Activated CD4-positive, alpha-beta T cell treated with anti-CD3 and anti-CD28 coated beads, Interleukin-2, amount 50 U/mL, for 24 hours (primary cell): ENCODE measurements around the gene C1orf232.

ENCODE experiments used
- DNase-seq, 2 donors: peaks; one replicate each; pipeline ENCODE4 v3.0.0-alpha.2; 2020; ENCODE audit warnings: low read depth in 1 of 2, low spot score in 1 of 2

The C1orf232 gene

GRCh38 chr1:26168410-26169197 is at the start of gene C1orf232:
C1orf232 (minus strand) TSS chr1:26168963; CDS start chr1:26168499, 464 bp downstream.
- DNase-seq: no peak

- DNase-seq: no peak
These were observed 46.5 kb upstream of the C1orf232 start for GRCh38 chr1:26215246-26215645.

GRCh38 chr1:26213335-26213905 is 44.7 kb upstream of the C1orf232 start:
- DNase-seq: no peak

- no peak for DNase-seq
These were observed 44.0 kb upstream of the C1orf232 start for GRCh38 chr1:26212726-26213125.

GRCh38 chr1:26210147-26210870 is 41.5 kb upstream of the C1orf232 start:
- no peak for DNase-seq

- no peak for DNase-seq
These were observed 35.0 kb upstream of the C1orf232 start for GRCh38 chr1:26203642-26204318.

- no peak for DNase-seq
These were observed 31.6 kb upstream of the C1orf232 start for GRCh38 chr1:26200413-26200812.

- no peak for DNase-seq
These were observed 29.1 kb upstream of the C1orf232 start for GRCh38 chr1:26197813-26198212.

- DNase-seq: no peak
These were observed 28.5 kb upstream of the C1orf232 start for GRCh38 chr1:26197301-26197700.

- no peak for DNase-seq
These were observed 27.0 kb upstream of the C1orf232 start for GRCh38 chr1:26195805-26196204.

- DNase-seq: no peak
These were observed 23.0 kb upstream of the C1orf232 start for GRCh38 chr1:26191739-26192138.

- no peak for DNase-seq
These were observed 21.7 kb upstream of the C1orf232 start, which contains the start of gene CATSPER4 for GRCh38 chr1:26190373-26190987. CATSPER4 (plus strand) TSS chr1:26190602; CDS start chr1:26190628, 26 bp downstream.

GRCh38 chr1:26189751-26190275 is 21.1 kb upstream of the C1orf232 start:
- DNase-seq: no peak

GRCh38 chr1:26189331-26189730 is 20.6 kb upstream of the C1orf232 start:
- no peak for DNase-seq

GRCh38 chr1:26188477-26188876 is 19.7 kb upstream of the C1orf232 start:
- no peak for DNase-seq

- no peak for DNase-seq
These were observed 19.1 kb upstream of the C1orf232 start for GRCh38 chr1:26187882-26188281.

- no peak for DNase-seq
These were observed 16.1 kb upstream of the C1orf232 start for GRCh38 chr1:26184883-26185282.

- no peak for DNase-seq
These were observed 15.3 kb upstream of the C1orf232 start for GRCh38 chr1:26184086-26184485.

- DNase-seq: no peak
These were observed 13.6 kb upstream of the C1orf232 start for GRCh38 chr1:26182383-26182696.

- no peak for DNase-seq
These were observed 13.0 kb upstream of the C1orf232 start for GRCh38 chr1:26181586-26182382.
